ENCODE data around the gene FRMPD1.

FRMPD1 gene

DNA sequence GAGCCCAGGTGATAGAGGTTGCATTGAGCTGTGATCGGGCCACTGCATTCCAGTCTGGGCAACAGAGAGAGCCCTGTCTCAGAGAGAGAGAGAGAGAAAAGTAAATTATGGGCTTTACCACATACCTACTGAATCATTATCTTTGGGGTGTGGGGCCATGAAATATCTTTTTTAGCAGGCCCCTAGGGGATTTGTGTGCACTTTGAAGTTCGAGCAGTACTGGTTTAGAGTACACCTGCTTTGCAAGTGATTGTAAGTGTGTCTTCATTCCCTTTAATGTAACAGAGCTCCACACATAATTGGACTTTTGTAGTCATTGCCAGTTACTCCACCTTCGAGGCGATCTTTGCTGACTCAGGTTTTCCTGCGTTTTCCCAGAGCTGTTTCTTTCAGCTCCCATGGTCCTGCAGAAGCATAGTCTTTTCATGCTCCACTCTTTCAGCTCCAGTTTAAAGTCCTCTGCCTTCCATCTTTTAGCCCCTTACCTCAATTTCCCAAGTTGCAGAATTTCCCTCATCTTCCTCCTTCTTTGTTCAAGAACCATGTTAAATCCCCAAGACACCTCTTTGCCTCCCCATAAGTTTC is 24.0 kb upstream of the FRMPD1 start:
- no peak for DNase-seq

- DNase-seq = no peak
These were observed 18.3 kb upstream of the FRMPD1 start for GRCh38 chr9:37632479-37632878.

DNA sequence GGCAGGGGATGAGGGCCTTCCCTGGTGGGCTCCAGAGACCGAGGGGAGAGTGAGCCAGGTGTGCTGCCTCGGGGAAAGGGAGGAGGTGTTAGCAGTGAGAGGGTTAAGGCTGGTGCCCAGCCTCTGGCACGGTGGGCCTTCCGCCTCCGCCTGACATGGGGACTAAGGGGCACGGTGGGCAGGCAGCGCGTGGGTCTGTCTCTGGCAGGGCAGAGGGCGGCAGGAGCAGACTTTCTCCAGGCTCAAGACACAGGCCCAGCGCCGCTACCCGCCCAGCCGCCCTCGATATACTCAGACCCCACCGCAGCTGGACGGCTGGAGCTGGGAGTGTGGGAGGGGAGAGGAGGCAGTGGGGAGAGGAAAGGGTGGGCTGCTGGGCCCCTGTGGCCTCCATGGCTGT is 14.9 kb upstream of the FRMPD1 start:
- DNase-seq = no peak

GRCh38 chr9:37636511-37637448 is 14.0 kb upstream of the FRMPD1 start:
- DNase-seq = no peak

DNA sequence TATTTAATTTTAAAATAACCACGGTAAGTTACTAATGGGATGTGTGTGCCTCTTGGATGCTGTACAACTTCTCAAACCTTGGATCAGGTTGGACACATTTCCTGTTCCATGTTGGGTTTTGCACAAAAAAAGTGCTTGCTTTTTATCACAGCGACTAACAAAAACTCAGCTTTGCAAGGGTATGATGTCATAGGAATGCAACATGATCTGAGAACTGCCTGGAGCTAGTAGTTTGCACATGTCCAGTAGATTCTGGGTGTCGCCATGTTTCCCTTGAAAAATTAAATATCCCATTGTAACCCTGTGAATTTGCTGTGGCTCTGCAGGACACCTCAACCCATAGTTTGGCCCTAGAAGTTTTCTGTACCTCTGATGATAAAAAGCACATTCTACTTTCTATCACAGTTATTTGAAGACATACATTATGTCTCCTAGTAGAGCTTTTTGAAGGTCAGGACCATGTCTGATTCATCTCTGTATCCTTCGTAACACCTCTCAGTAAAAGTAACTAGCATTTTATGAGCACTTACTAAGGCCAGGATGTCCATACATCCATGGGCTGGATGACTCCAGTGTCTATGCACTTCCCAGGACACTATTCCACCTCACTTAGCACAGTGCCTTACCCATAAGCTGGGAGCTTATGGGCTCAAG is 11.5 kb upstream of the FRMPD1 start:
- DNase-seq = no peak

GRCh38 chr9:37639841-37640240 is 10.9 kb upstream of the FRMPD1 start:
- no peak for DNase-seq

DNA sequence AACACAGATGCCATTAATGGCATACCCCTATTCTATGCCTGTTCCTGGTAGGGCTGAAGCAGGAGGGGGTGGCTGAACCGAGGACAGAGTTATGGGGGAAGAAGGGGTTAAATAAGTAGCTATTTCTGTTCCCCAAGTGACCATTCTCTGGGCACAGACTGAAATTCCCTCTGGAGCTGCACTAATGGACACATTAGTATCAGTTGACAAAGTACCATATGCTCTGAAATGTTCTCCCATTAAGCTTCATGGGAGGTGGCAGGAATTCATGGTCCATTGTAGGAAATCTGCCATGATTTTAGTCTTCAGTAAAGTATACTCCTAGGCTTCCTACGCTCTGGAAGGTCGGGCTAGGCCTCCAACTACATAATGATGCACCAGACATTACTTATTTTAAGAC is 10.5 kb upstream of the FRMPD1 start:
- no peak for DNase-seq

DNA sequence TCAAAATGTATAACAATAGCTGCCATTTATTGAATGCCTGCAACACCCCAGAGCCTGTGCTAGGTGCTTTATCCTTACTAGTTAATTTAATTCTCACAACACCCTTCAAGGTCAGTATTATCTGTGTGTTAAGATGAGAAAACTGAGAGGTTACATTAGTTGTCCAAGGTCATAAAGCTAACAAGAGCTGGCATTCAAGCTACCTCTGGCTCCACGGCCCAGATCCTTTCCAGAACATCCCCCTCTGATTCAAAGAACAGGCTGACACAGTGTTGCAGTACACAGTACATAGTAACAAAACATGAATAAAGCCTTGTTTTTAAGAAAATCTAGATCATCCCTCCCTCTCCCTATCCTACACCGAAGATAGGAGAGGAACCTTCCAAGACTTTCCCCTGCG is 9.4 kb upstream of the FRMPD1 start:
- DNase-seq = no peak

DNA sequence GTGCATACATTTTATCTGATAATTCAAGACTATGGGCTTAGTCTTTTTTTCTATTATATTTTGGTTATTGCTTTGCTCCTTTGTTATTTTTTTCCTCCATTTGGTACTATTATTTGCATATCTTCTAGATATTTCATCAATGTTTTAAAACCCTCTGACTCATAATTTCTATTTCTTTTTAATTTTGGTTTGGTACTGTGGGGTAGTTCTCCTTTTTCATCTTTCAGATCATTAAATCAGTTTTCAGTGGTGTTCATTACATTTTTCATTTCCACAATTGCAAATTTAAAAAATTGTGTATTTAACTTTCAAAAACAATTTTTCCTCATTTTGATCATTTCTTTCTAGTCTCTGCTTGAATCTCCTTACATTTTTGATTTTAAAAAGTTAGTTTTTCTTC is 7.5 kb upstream of the FRMPD1 start:
- DNase-seq = no peak

DNA sequence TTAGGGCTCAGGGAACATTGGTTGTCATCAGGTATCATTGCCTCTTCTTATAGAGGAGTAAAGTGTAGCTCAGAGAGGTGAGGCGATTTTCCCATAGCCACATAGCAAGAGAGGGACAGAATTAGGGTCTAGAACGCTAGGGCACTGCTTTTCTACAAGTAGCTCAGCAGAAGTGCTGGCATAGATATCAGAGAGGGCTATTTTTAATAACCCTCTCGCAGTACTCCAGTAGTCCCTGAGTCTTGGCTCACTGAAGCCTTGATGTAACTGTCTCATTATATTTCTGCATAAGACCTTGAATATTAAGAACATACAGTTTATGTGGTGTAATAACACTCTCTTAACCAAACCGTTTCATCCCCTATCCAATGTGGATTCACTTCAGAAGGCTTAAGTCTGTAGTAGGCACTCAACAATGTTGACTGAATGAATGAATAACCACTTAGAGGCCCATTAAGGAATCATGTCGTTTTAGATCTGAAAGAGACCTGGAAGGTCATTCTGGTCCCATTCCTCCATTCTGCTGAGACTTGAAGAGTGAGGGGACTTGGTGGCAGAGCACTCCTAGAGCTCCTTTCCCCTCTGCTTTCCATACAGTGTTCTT is 4.7 kb upstream of the FRMPD1 start:
- DNase-seq = no peak

- no peak for DNase-seq
These were observed 368 bp upstream of the FRMPD1 start for GRCh38 chr9:37650299-37650872.

DNA sequence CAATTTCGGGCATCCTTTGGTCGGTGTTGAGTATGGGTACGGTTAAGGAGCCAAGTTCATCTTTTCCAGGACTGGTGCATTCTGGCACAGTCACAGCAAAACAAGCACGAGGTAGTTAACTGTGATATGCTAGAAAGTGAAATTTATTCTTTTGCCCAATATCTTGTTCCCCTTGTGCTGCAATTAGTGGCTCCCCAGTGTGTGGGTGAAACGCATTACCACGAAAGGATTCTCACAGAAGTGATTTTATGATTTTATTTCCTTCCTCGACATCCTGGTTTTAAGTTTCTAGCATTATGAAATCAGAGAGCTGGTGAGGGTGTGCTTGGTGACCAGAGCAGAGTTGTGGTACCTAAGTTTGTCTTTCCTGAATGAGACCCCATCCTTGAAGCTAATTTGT is 1.5 kb downstream of the FRMPD1 start:
- no peak for DNase-seq

GRCh38 chr9:37653385-37653784 is 2.6 kb downstream of the FRMPD1 start:
- no peak for DNase-seq

GRCh38 chr9:37656936-37657335 is 6.2 kb downstream of the FRMPD1 start:
- DNase-seq = no peak

DNA sequence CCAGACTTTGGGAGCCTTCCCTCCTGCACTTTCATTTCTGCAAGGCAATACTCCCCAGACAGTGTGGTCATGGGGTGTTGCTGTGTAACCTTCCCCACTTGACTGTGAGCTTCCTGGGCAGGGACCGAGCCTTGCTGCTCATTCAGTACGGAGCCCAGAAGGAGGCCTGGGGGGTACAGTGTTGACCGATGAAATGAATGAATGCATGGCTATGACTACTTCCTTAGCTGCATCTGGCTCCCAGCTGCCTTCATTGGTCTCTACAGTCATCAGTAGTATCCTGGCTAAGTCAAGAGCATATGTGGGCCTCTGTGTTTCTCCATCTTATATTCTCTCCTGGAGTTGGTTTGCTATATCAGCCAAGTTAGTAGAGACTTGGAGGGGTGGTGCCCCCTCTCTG is 9.9 kb downstream of the FRMPD1 start:
- DNase-seq = no peak

DNA sequence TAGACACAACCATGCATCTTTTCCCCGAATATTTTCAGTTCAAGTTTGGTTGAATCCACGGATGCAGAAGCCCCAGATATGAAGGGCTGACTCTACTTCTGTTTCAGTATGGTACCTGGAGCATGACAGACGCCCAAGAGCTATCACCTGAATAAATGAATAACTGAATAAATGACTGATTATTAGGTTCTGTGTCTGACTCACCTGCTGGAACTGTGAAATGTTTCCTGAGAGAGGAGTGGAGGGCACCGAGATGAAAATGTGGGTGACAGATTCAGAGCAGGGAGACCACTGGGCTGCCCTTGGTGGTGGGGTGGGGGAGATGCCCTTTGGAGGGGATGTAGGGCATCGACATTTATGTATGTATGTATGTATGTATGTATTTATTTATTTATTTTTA is 13.2 kb downstream of the FRMPD1 start:
- DNase-seq = no peak

- DNase-seq = no peak
These were observed 17.0 kb downstream of the FRMPD1 start for GRCh38 chr9:37667706-37668105.

DNA sequence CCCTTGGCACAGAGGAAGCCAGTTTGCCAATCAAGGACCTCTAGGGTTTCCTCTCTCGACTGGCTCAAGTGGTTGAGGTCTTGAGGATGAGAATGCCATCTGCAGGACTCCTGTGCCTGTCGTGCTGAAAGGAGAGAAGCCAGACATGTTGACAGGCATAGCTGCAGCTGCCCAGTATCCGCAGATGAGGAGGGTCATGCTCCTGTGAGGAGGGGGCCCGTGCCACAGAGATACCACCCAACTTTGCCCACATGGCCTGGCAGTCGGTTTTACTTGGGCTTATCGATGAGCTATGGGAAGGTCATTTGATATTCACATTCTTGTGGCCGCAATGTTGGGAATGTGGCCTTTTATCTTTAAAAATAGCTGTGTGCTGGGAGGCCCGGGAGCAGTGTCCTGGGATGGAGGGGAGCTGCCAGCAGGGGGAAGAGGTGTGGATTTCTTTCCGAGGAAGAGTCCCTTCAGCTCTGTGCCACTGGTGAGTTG is 17.4 kb downstream of the FRMPD1 start:
- DNase-seq = no peak

DNA sequence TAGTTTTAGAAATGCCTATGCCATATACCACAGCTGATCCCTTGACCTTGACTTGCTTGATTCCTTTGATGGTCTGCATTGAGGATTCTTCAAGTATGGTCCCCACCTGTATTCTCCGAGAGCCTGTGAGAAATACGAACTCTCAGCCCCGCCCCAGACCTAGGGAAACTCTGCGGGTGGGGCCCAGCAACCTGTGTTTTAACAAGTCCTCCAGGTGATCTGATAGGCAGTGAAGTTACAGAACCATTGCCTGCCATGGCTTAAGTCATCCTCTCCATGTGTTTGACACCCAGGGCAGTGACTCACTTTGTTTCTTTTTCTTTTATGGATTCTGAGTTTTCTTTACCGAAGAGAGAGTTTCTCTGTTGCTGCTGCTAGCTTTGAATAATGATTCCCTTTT is 18.5 kb downstream of the FRMPD1 start:
- DNase-seq = no peak

GRCh38 chr9:37675661-37676060 is 24.9 kb downstream of the FRMPD1 start:
- DNase-seq = no peak

GRCh38 chr9:37676411-37676830 is 25.7 kb downstream of the FRMPD1 start:
- no peak for DNase-seq

GRCh38 chr9:37677435-37677834 is 26.7 kb downstream of the FRMPD1 start:
- no peak for DNase-seq

- no peak for DNase-seq
These were observed 28.1 kb downstream of the FRMPD1 start for GRCh38 chr9:37678789-37679273.

Measured in activated CD4-positive, alpha-beta T cell treated with anti-CD3 and anti-CD28 coated beads, Interleukin-2, amount 50 U/mL, for 1 hour (primary cell).